Raji (cell line): Measurements from ENCODE around the gene CABP1.

Experiments
- POLR2A ChIP-seq: IDR thresholded peaks from 2 replicates; pipeline ENCODE4 v1.6.1; 2011; ENCODE audit warnings: low read depth, low read length, control low read depth; ENCODE audit not compliant: insufficient read depth

The CABP1 gene

GRCh38 chr12:120703311-120703942 is 63.0 kb downstream of the CABP1 start:
- no peak for TF ChIP-seq POLR2A

GRCh38 chr12:120705618-120706017 is 65.2 kb downstream of the CABP1 start:
- no peak for TF ChIP-seq POLR2A

- TF ChIP-seq POLR2A: no peak
Observed at GRCh38 chr12:120706029-120706428, 65.6 kb downstream of the CABP1 start.

- no peak for TF ChIP-seq POLR2A
Observed at GRCh38 chr12:120708651-120709050, 68.2 kb downstream of the CABP1 start.

GRCh38 chr12:120710031-120710804 is 69.8 kb downstream of the CABP1 start, which contains the start of gene UNC119B:
UNC119B (plus strand) TSS chr12:120710458; CDS start chr12:120710475, 17 bp downstream.
- peak; percentile 61 for TF ChIP-seq POLR2A

- peak; percentile 6; the same call in 1 of the 2 replicates for TF ChIP-seq POLR2A
Observed at GRCh38 chr12:120710805-120711296, 70.4 kb downstream of the CABP1 start.

GRCh38 chr12:120711411-120711810 is 71.0 kb downstream of the CABP1 start:
- TF ChIP-seq POLR2A: no peak

GRCh38 chr12:120712610-120713009 is 72.2 kb downstream of the CABP1 start:
- no peak for TF ChIP-seq POLR2A

GRCh38 chr12:120713861-120714482 is 73.5 kb downstream of the CABP1 start:
- TF ChIP-seq POLR2A: no peak
